Sigmoid colon (tissue), 7 donors: ENCODE data around the gene KIF5C. TPM values are rescaled to one million over a fixed set of nuclear protein-coding genes. Genes with fewer than 3 reads are reported as not detected.

Experiments
- DNase-seq: peaks from one replicate; pipeline ENCODE4 v3.0.0-alpha.2; 2019
- H3K27ac ChIP-seq, 4 donors: fragments of 200-600 bp; sonication (generic); one replicate each; pipeline ENCODE4 v1.5.1; 2016 to 2019; ENCODE audit warnings: mild to moderate bottlenecking in 1 of 4
- H3K27me3 ChIP-seq, 3 donors: fragments of 200-600 bp; sonication (generic); one replicate each; pipeline ENCODE4 v1.5.1; 2019; ENCODE audit warnings: mild to moderate bottlenecking in 1 of 3
- H3K36me3 ChIP-seq, 4 donors: fragments of 200-600 bp; sonication (generic); one replicate each; pipeline ENCODE4 v1.5.1; 2016 to 2019
- H3K4me1 ChIP-seq, 4 donors: fragments of 200-600 bp; sonication (generic); one replicate each; pipeline ENCODE4 v1.5.1; 2017 to 2019
- H3K4me3 ChIP-seq, 4 donors: fragments of 200-600 bp; sonication (generic); one replicate each; pipeline ENCODE4 v1.5.1; 2017 to 2019; ENCODE audit warnings: mild to moderate bottlenecking in 2 of 4, moderate library complexity in 1 of 4
- H3K9me3 ChIP-seq, 4 donors: fragments of 200-600 bp in 3 of 4; sonication (generic) in 3 of 4; one replicate each; pipeline versions ENCODE4 v1.5.1 to v1.6.1; 2013 to 2019
- EP300 ChIP-seq, 4 donors: sonication (generic); formaldehyde crosslinking; IDR thresholded peaks; one replicate each; pipeline ENCODE4 v1.6.1; 2017; ENCODE audit warnings: antibody characterized with exemption in 4 of 4
- POLR2A ChIP-seq, 2 donors: fragments of 450-650 bp; IDR thresholded peaks; one replicate each; pipeline ENCODE4 v1.6.1; 2016; ENCODE audit warnings: antibody characterized with exemption in 2 of 2, mild to moderate bottlenecking in 2 of 2, moderate library complexity in 2 of 2
- POLR2AphosphoS5 ChIP-seq, 4 donors: sonication (generic); formaldehyde crosslinking; IDR thresholded peaks; one replicate each; pipeline ENCODE4 v1.6.1; 2017; ENCODE audit warnings: antibody characterized with exemption in 4 of 4
- WGBS, 2 donors: extraction: QIAGEN DNeasy Blood & Tissue Kit; methylation state at CpG; one replicate each; pipeline ENCODE4 v1.1.7; 2013; 5-methylcytosine and 5-hydroxymethylcytosine counted together
- intact Hi-C: fragments of 100-400 bp; cut with DNase I; formaldehyde crosslinking; loops from one replicate; pipeline ENCODE4 v1.15.1; 2023
- polyA plus RNA-seq, 3 donors: library from polyadenylated mRNA; stranded (reverse); fragments of 200-250 nt; gene quantifications; one replicate each; pipeline ENCODE4 v1.2.3, GENCODE V29; 2013
- total RNA-seq, 4 donors: library from RNA; depleted of rRNA; stranded (reverse); fragments of >200 nt; gene quantifications; one replicate each; pipeline ENCODE4 v1.1.0, GENCODE V29; 2016
- TF ChIP-seq, protein P1 (sequence below), 4 experiments: fragments of 450-650 bp in 3 of 4; fragments of 200-600 bp in 1 of 4; IDR thresholded peaks; one replicate each; pipeline ENCODE4 v1.5.1; 2016 to 2019; ENCODE audit warnings: antibody characterized with exemption in 4 of 4, mild to moderate bottlenecking in 3 of 4, moderate library complexity in 2 of 4
- donor health status: healthy with polysubstance abuse.
- donor health status: Bipolar disorder and iron deficiency.
- donor health status: healthy.

The KIF5C gene
- total and polyA plus RNA-seq, 7 donors, result 0.23 to 11.1 (median 7.3) TPM

DNA sequence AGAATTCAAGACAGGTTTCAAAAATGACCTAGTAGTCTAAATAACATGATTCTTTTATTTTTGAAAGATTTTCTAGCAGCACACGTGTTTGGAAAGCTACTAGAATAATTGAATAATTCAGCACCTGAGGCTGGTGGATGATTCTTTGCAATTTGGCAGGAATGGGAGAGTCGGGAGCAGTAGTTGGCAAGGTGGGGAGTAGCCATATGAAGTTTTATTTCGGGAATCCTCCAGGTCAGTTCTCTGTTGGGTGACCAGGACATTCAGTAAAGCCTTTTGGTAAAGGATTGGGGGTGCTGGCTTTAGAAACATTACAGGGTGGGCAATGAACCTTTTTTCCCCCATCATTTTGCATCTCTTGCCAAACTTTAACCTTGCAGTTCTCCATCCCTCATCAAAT is 88.4 kb downstream of the KIF5C start:
- no peaks in the 10 kb centered on the region for H3K4me1 ChIP-seq
- intact Hi-C loops, result no loop called here
- WGBS, 2 donors, result 88 to 90% methylated on average over 3 of the region's 3 CpGs

GRCh38 chr2:148965623-148966437 is 90.8 kb downstream of the KIF5C start:
- Histone ChIP-seq H3K36me3 (no peaks in the 10 kb centered on the region), H3K4me3 (no peak overlapping the region), H3K27me3 (no peaks in the 10 kb centered on the region), H3K4me1 (peaks cover 0 to 12% (median 4%) of the 10 kb centered on the region in 4 donors), H3K27ac (no peak overlapping the region), H3K9me3 (no peaks in the 10 kb centered on the region)
- no peak for TF ChIP-seq POLR2AphosphoS5 (IDR thresholded peaks at IDR 0.05)
- intact Hi-C loops, result no loop called here
- WGBS, 2 donors, result 68 to 72% methylated on average over 12 of the region's 12 CpGs
- no peak for DNase-seq

More for the DNA sequence above, 88.4 kb downstream of the KIF5C start:
- Histone ChIP-seq H3K4me3 (no peak overlapping the region), H3K27me3 (no peaks in the 10 kb centered on the region), H3K36me3 (no peaks in the 10 kb centered on the region), H3K9me3 (no peaks in the 10 kb centered on the region), H3K27ac (no peak overlapping the region)
- TF ChIP-seq POLR2AphosphoS5 (IDR thresholded peaks at IDR 0.05) (no peak), POLR2A (IDR thresholded peaks at IDR 0.05) (no peak), EP300 (IDR thresholded peaks at IDR 0.05) (no peak)
- TF ChIP-seq, protein P1, sequence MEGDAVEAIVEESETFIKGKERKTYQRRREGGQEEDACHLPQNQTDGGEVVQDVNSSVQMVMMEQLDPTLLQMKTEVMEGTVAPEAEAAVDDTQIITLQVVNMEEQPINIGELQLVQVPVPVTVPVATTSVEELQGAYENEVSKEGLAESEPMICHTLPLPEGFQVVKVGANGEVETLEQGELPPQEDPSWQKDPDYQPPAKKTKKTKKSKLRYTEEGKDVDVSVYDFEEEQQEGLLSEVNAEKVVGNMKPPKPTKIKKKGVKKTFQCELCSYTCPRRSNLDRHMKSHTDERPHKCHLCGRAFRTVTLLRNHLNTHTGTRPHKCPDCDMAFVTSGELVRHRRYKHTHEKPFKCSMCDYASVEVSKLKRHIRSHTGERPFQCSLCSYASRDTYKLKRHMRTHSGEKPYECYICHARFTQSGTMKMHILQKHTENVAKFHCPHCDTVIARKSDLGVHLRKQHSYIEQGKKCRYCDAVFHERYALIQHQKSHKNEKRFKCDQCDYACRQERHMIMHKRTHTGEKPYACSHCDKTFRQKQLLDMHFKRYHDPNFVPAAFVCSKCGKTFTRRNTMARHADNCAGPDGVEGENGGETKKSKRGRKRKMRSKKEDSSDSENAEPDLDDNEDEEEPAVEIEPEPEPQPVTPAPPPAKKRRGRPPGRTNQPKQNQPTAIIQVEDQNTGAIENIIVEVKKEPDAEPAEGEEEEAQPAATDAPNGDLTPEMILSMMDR (IDR thresholded peaks at IDR 0.05), result no peak
- DNase-seq, result no peak

GRCh38 chr2:148966438-148966758 is 91.4 kb downstream of the KIF5C start:
- TF ChIP-seq, protein P1 (IDR thresholded peaks at IDR 0.05), result no peak
- no peak for TF ChIP-seq POLR2AphosphoS5 (IDR thresholded peaks at IDR 0.05)
- no peak for TF ChIP-seq POLR2A (IDR thresholded peaks at IDR 0.05)
- intact Hi-C loops, result no loop called here
- Histone ChIP-seq H3K27me3 (no peaks in the 10 kb centered on the region), H3K36me3 (no peaks in the 10 kb centered on the region), H3K27ac (no peak overlapping the region), H3K9me3 (no peaks in the 10 kb centered on the region), H3K4me1 (peaks cover 0 to 12% (median 4%) of the 10 kb centered on the region in 4 donors), H3K4me3 (no peak overlapping the region)
- 92 to 100% methylated on average over 1 of the region's 1 CpG for WGBS, 2 donors
- no peak for DNase-seq

GRCh38 chr2:148967056-148967455 is 92.0 kb downstream of the KIF5C start:
- DNase-seq, result no peak
- Histone ChIP-seq H3K4me1 (peaks cover 0 to 12% (median 4%) of the 10 kb centered on the region in 4 donors), H3K4me3 (no peak overlapping the region), H3K36me3 (no peaks in the 10 kb centered on the region), H3K27me3 (no peaks in the 10 kb centered on the region), H3K27ac (no peak overlapping the region), H3K9me3 (no peaks in the 10 kb centered on the region)
- intact Hi-C loops, result no loop called here
- TF ChIP-seq, protein P1 (IDR thresholded peaks at IDR 0.05), result no peak
- no peak for TF ChIP-seq EP300 (IDR thresholded peaks at IDR 0.05)
- TF ChIP-seq POLR2AphosphoS5 (IDR thresholded peaks at IDR 0.05), result no peak
- TF ChIP-seq POLR2A (IDR thresholded peaks at IDR 0.05), result no peak
- WGBS, 2 donors, result 92 to 93% methylated on average over 7 of the region's 7 CpGs

DNA sequence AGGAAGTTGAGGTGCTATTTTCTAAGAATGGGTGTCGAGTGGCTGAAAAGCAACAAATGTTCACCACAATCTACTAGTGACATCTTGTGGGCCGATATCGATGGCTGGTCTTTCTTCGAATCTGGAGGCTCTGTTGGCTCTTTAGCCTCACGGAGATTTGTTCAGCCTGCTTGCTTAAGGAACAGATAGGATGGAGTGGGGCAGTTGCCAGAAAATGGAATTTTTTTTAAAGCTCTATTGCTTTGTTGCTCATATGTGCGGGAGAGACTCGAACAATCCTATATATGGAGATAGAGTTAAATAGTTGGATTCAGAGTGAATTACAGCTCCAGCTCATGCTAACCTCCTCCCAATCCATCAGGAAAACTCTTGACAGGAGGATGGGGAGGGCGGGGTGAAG is 92.6 kb downstream of the KIF5C start:
- H3K9me3 ChIP-seq, result no peaks in the 10 kb centered on the region
- intact Hi-C loops, result no loop called here
- no peaks in the 10 kb centered on the region for H3K36me3 ChIP-seq
- 73 to 80% methylated on average over 8 of the region's 8 CpGs for WGBS, 2 donors
- H3K4me3 ChIP-seq, result no peak overlapping the region
- DNase-seq, result no peak
- no peak overlapping the region for H3K27ac ChIP-seq
- no peaks in the 10 kb centered on the region for H3K27me3 ChIP-seq
- TF ChIP-seq, protein P1 (IDR thresholded peaks at IDR 0.05), result no peak
- no peak for TF ChIP-seq EP300 (IDR thresholded peaks at IDR 0.05)
- no peak for TF ChIP-seq POLR2A (IDR thresholded peaks at IDR 0.05)
- peaks cover 0 to 12% (median 4%) of the 10 kb centered on the region in 4 donors for H3K4me1 ChIP-seq
